HG03066 (cell line): Measurements from ENCODE around the gene ZNF512.
"Not testable (repeated sequence)": the region's sequence is repeated elsewhere in the genome, so short reads cannot be mapped to it uniquely, and the experiment has no call there.

Source experiments
- ATAC-seq: cut with Tn5 transposase; IDR thresholded peaks from one replicate; pipeline ENCODE4 v1.9.1; 2021; ENCODE audit warnings: low read depth; ENCODE audit not compliant: unreplicated experiment

The ZNF512 gene

DNA sequence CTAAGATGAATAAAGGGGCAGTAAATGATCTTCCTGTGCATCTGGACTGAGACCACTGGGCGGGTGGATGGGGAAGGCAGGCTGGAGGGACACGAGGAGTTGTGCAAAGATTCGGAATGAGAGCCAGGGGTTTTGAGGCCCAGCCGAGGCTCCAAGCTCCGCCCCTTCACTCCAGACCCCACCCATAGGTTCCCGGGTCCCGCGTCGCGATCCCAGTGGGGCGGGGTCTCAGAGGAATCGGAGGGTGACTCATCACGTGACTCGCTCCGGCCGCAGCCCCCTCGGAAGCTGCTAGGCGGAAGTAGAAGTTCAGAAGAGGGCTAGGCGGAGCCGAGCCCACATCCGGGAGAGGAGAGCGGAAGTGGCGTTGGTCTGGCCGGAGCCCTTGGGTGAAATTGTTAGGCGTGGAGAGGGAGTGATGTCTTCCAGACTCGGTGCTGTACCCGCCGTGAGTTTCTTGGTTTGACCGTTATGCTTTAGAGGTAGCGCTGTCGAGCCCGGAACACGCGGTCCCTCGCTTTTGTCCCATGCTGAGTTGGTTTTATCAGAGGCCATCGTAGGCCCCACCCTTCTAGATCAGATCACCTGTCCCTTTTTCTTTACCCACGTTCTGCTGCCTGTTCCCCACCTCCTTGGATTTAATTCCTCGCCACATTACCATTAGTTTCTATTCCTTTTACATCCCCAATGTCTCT is at the start of gene ZNF512:
Gene ZNF512 (plus strand): TSS at position 348 of the 695 bp plus-strand sequence. CDS start 71 bp downstream, at position 419.
- ATAC-seq: peak; percentile 96

DNA sequence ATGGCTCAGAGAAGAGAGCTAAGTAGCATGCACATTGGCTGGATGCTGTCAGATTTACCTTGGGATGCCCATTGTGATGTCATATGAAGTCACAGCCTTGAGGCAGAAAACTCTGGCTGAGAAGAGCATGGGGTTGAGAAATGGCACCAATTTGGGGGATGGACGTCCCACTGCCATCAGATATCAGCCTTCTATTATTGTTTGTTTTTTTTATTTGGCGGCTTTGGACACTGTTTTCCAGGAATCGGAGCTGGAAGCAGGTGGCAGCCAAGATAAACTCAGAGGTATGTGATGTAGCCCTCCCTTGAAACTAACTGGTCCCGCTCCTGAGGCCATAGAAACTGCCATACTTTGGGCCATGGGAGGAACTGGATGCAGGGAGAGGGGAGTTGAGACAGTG is 45.6 kb upstream of the ZNF512 start:
- no peak for ATAC-seq

DNA sequence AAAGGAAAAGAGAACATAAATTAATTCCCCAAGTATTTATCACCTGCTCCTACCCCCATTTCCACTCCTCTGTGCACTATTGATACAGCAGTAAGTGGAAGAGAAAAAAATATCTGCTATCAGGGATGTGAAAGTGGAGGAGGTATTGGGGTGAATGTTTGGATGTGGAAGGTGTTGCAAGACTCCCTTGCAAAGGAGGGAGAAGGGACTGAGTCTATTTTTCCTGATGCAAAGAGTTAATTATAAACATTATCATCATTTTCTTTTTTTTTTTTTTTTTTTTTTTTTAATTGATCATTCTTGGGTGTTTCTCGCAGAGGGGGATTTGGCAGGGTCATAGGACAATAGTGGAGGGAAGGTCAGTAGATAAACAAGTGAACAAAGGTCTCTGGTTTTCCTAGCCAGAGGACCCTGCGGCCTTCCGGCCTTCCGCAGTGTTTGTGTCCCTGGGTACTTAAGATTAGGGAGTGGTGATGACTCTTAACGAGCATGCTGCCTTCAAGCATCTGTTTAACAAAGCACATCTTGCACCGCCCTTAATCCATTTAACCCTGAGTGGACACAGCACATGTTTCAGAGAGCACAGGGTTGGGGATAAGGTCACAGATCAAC is 43.9 kb upstream of the ZNF512 start:
- not testable (repeated sequence) for ATAC-seq

GRCh38 chr2:27539649-27540048 is 43.2 kb upstream of the ZNF512 start:
- ATAC-seq: not testable (repeated sequence)

- no peak for ATAC-seq
Measured at GRCh38 chr2:27544143-27544821, 38.6 kb upstream of the ZNF512 start.

GRCh38 chr2:27545348-27546141 is 37.3 kb upstream of the ZNF512 start:
- no peak for ATAC-seq

GRCh38 chr2:27549303-27549702 is 33.5 kb upstream of the ZNF512 start:
- ATAC-seq: no peak

DNA sequence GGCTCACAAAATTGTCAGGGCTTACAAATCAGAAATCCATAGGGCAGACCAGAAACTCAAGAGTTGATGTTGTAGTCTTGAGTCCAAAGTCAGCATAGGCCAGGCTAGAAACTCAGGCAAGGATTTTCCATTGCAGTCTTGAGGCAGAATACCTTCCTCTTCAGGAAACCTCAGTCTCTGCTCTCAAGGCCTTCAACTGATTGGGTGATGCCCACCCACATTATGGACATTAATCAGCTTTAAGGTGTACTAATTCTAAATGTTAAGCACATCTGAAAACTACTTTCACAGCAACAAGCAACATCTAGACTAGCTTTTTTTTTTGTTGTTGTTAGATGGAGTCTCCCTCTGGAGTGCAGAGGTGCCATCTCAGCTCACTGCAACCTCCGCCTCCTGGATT is 31.3 kb upstream of the ZNF512 start:
- no peak for ATAC-seq

DNA sequence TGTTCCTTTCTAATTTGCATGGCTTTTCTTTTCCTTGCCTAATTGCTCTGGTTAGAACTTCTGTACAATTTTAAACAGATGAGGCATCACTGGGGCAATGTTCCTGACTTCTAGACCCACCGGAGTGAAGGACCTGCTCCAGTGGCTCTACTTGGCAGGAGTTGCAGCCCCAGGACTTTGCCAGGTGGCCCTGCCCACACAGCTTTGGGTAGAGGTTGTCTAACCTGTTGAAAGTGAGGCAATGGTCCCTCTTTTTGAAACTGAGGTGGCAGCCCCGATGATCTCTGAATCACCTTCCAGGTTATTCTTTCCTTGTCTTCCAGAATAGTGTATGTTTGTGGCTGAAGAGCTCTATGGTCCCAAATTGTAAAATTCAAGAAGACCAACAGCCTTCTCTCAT is 29.9 kb upstream of the ZNF512 start:
- no peak for ATAC-seq

GRCh38 chr2:27554451-27554850 is 28.4 kb upstream of the ZNF512 start:
- ATAC-seq: not testable (repeated sequence)

DNA sequence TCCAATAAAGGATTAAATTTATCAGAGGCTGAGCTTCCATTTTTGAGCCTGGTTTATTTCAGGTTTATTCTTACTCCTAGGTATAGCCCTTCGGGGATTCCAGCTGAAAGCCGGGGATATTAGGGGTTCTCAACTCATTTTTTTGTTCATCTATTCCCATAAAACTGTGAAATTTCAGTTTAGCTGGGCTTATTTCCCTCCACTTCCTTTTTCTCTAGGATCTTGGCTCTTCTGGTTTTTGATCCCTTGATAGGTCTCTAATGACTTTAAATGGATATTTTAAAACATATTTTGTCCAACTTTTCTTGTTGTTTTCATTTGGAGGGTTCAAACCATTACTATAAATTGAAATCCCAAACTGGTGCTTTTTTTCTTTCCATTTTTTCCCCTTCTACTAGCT is 23.6 kb upstream of the ZNF512 start:
- no peak for ATAC-seq

DNA sequence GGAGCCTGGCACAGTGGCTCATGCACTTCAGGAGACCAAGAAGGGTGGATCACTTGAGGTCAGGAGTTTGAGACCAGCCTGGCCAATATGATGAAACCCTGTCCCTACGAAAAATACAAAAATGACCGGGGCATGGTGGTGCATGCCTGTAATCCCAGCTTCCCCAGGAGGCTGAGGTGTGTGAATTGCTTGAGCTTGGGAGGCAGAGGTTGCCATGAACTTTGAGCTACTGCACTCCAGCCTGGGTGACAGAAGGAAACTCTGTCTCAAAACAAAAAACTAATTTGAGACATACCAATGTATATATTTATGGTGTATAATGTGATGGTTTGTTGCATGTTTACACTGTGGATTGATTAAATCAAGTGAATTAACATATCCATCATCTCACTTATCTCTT is 21.8 kb upstream of the ZNF512 start:
- no peak for ATAC-seq

- no peak for ATAC-seq
Measured at GRCh38 chr2:27566628-27567027, 16.2 kb upstream of the ZNF512 start.

DNA sequence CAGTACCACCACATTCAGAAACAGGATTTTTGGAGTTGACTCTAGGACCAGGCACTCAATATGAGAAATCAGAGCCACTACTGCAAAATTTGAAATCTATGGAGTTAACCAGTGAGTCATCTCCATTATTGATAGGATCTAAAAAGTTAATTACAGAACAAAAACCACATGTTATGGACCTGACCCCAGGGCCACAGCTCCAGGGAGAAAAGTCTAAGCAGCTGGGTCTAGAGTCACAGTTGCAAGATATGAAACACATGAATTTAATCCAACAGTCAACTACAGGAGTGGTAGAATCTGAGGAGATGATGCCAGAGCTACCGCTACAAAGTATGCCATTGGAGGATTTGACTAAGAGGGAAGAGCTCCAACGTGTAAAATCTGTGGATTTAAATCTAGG is 13.4 kb upstream of the ZNF512 start:
- ATAC-seq: no peak

DNA sequence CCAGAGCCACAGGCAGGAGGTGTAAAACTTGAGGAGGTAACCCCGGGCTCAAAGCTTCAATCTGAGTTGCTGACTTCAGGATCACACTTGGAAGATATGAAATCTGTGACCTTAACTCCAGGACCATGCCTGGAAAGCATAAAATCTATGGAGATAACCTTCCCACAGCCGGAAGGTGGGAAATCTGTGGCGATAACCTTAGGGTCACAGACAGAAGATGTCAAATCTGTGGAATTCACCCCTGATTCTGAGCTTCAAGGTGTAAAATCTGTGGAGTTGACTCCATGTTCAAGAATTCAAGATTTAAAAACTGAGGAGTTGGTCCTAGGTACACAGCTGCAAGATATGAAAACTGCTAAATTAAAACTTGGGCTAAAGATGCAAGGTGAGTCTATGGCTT is 11.6 kb upstream of the ZNF512 start:
- ATAC-seq: no peak

- ATAC-seq: no peak
Measured at GRCh38 chr2:27571681-27572080, 11.2 kb upstream of the ZNF512 start.

GRCh38 chr2:27572439-27572838 is 10.4 kb upstream of the ZNF512 start:
- no peak for ATAC-seq

- ATAC-seq: no peak
Measured at GRCh38 chr2:27572998-27573429, 9.8 kb upstream of the ZNF512 start.

- ATAC-seq: no peak
Measured at GRCh38 chr2:27573452-27573851, 9.4 kb upstream of the ZNF512 start.

DNA sequence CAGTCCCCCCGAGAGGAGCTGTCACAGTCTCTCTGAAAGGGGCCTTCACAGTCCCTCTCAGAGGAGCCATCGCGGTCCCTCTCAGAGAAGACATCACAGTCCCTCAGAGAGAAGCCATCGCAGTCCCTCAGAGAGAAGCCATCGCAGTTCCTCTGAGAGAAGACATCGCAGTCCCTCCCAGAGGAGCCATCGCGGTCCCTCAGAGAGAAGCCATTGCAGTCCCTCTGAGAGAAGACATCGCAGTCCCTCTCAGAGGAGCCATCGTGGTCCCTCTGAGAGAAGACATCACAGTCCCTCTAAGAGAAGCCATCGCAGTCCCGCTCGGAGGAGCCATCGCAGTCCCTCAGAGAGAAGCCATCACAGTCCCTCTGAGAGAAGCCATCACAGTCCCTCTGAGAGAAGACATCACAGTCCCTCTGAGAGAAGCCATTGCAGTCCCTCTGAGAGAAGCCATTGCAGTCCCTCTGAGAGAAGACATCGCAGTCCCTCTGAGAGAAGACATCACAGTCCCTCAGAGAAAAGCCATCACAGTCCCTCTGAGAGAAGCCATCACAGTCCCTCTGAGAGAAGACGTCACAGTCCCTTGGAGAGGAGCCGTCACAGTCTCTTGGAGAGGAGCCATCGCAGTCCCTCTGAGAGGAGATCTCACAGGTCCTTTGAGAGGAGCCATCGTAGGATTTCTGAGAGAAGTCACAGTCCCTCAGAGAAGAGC is 1.3 kb upstream of the ZNF512 start:
- no peak for ATAC-seq
